Measurements from ENCODE around the gene CCDC71L. TPM values are rescaled to one million over a fixed set of nuclear protein-coding genes. Genes with fewer than 3 reads are reported as not detected.

Gene CCDC71L
- total RNA-seq, 1 experiment from 2014 or later, result 6.0 TPM

DNA sequence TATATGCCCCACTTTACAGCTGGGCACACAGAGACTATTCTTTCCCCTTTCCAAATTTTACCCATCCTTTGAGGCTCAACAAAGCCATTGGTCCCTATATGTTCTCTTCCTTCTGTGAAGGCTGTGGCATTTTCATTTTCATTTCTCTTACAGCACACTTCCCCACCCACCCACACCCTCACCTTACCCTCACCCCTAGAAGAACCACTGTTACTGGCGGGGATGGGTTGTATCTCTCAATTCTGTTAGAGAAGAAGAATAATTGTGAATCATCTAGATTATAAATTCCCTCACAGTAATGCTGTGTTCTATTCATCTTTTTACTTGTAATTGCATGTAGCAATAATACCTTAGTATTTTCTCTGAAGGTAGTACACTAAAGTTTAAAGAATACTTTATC lies 10.2 kb upstream of the CCDC71L start:
- H3K27ac ChIP-seq (ENCODE audit: low read length), result no peak overlapping the region
- H3K4me3 ChIP-seq (ENCODE audit: low read depth in 2 of 2, low read length in 2 of 2), result no peak overlapping the region
- H3K27me3 ChIP-seq (ENCODE audit: control insufficient read depth, insufficient read depth, low read length), result no peaks in the 10 kb centered on the region
- DNase-seq (ENCODE audit: low read depth, low spot score) (no peak), ATAC-seq (no peak)
- ChIA-PET CTCF (no interaction called here), POLR2A (no interaction called here)
- in situ Hi-C loops (cut with HindIII; ENCODE audit: low pct_unique_long_range_greater_than_20kb, low sequenced_read_pairs) (no loop called here), intact Hi-C loops (cut with micrococcal nuclease; ENCODE audit: unreplicated experiment) (no loop called here)
- H3K9me3 ChIP-seq (ENCODE audit: control insufficient read depth, insufficient read depth, low read depth, low read length), result no peaks in the 10 kb centered on the region
- H3K4me1 ChIP-seq (ENCODE audit: control insufficient read depth, insufficient read depth, low read length), result no peaks in the 10 kb centered on the region
- BruUV-seq (replicated peaks), result no TSS peak
- TF ChIP-seq TCF7L2 (IDR thresholded peaks at IDR 0.05; ENCODE audit: low read depth, low read length), result no peak
- TF ChIP-seq, protein P1, sequence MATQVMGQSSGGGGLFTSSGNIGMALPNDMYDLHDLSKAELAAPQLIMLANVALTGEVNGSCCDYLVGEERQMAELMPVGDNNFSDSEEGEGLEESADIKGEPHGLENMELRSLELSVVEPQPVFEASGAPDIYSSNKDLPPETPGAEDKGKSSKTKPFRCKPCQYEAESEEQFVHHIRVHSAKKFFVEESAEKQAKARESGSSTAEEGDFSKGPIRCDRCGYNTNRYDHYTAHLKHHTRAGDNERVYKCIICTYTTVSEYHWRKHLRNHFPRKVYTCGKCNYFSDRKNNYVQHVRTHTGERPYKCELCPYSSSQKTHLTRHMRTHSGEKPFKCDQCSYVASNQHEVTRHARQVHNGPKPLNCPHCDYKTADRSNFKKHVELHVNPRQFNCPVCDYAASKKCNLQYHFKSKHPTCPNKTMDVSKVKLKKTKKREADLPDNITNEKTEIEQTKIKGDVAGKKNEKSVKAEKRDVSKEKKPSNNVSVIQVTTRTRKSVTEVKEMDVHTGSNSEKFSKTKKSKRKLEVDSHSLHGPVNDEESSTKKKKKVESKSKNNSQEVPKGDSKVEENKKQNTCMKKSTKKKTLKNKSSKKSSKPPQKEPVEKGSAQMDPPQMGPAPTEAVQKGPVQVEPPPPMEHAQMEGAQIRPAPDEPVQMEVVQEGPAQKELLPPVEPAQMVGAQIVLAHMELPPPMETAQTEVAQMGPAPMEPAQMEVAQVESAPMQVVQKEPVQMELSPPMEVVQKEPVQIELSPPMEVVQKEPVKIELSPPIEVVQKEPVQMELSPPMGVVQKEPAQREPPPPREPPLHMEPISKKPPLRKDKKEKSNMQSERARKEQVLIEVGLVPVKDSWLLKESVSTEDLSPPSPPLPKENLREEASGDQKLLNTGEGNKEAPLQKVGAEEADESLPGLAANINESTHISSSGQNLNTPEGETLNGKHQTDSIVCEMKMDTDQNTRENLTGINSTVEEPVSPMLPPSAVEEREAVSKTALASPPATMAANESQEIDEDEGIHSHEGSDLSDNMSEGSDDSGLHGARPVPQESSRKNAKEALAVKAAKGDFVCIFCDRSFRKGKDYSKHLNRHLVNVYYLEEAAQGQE (IDR thresholded peaks at IDR 0.05; ENCODE audit: insufficient read depth in 1 of 2, low read depth in 2 of 2, low read length in 1 of 2), result no peak
- no peak for TF ChIP-seq POLR2AphosphoS5 (IDR thresholded peaks at IDR 0.05; ENCODE audit: low read depth, low read length)
- no peak for TF ChIP-seq SIN3A (IDR thresholded peaks at IDR 0.05; ENCODE audit: borderline replicate concordance, insufficient read depth, low read depth, low read length)
- TF ChIP-seq, protein P2, sequence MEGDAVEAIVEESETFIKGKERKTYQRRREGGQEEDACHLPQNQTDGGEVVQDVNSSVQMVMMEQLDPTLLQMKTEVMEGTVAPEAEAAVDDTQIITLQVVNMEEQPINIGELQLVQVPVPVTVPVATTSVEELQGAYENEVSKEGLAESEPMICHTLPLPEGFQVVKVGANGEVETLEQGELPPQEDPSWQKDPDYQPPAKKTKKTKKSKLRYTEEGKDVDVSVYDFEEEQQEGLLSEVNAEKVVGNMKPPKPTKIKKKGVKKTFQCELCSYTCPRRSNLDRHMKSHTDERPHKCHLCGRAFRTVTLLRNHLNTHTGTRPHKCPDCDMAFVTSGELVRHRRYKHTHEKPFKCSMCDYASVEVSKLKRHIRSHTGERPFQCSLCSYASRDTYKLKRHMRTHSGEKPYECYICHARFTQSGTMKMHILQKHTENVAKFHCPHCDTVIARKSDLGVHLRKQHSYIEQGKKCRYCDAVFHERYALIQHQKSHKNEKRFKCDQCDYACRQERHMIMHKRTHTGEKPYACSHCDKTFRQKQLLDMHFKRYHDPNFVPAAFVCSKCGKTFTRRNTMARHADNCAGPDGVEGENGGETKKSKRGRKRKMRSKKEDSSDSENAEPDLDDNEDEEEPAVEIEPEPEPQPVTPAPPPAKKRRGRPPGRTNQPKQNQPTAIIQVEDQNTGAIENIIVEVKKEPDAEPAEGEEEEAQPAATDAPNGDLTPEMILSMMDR (IDR thresholded peaks at IDR 0.05), result no peak
- H3K36me3 ChIP-seq (ENCODE audit: control insufficient read depth, insufficient read depth, low read length), result no peaks in the 10 kb centered on the region

DNA sequence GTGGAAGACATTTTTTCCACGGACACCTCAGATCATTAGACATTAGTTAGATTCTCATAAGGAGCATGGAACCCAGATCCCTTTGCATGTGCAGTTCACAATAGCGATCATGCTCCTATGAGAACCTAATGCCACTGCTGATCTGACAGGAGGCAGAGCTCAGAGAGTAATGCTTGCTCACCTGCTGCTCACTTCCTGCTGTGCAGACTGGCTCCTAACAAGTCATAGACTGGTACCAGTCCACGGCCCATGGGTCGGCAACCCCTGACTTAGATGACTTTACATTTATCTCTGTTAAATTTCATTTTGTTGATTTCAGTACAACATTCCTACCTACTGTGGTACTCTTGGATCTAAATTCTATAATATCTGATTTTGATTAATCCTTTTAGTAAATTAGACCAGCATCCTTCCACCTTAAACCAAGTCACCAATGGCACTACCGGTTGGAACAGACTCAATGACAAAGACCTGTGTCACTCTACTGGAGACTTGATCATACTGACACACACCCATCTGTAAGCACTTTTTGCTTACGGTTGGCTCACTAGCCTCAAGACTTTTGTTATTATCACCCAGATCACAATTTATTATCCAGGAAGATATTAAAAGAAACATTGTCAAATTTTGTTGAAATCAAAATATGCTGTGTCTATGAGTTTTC lies 8.0 kb upstream of the CCDC71L start:
- intact Hi-C loops (cut with micrococcal nuclease; ENCODE audit: unreplicated experiment) (no loop called here), in situ Hi-C loops (cut with HindIII; ENCODE audit: low pct_unique_long_range_greater_than_20kb, low sequenced_read_pairs) (no loop called here)
- no peak for ATAC-seq
- ChIA-PET POLR2A (no interaction called here), CTCF (no interaction called here)
- H3K27ac ChIP-seq (ENCODE audit: low read length), result no peak overlapping the region
- H3K9me3 ChIP-seq (ENCODE audit: control insufficient read depth, insufficient read depth, low read depth, low read length), result no peaks in the 10 kb centered on the region
- TF ChIP-seq TCF7L2 (IDR thresholded peaks at IDR 0.05; ENCODE audit: low read depth, low read length) (no peak), SIN3A (IDR thresholded peaks at IDR 0.05; ENCODE audit: borderline replicate concordance, insufficient read depth, low read depth, low read length) (no peak), POLR2AphosphoS5 (IDR thresholded peaks at IDR 0.05; ENCODE audit: low read depth, low read length) (no peak)
- TF ChIP-seq, protein P2 (IDR thresholded peaks at IDR 0.05), result no peak
- TF ChIP-seq, protein P1 (IDR thresholded peaks at IDR 0.05; ENCODE audit: insufficient read depth in 1 of 2, low read depth in 2 of 2, low read length in 1 of 2), result no peak
- no peak for DNase-seq (ENCODE audit: low read depth, low spot score)
- BruUV-seq (replicated peaks), result no TSS peak
- H3K4me1 ChIP-seq (ENCODE audit: control insufficient read depth, insufficient read depth, low read length), result no peaks in the 10 kb centered on the region
- H3K36me3 ChIP-seq (ENCODE audit: control insufficient read depth, insufficient read depth, low read length), result no peaks in the 10 kb centered on the region
- peaks cover 2% of the 10 kb centered on the region; the same call in 1 of the 2 replicates for H3K27me3 ChIP-seq (ENCODE audit: control insufficient read depth, insufficient read depth, low read length)
- no peak overlapping the region for H3K4me3 ChIP-seq (ENCODE audit: low read depth in 2 of 2, low read length in 2 of 2)
